Measurements from ENCODE around the gene CDC40. TPM values are rescaled to one million over a fixed set of nuclear protein-coding genes. Genes with fewer than 3 reads are reported as not detected.

CDC40 gene
- total and polyA plus RNA-seq, 9 of the 15 experiments (the other 6 are each of a cell fraction or from before 2014, with no cell fraction given): 9.7 to 26.3 (median 15.7) TPM

DNA sequence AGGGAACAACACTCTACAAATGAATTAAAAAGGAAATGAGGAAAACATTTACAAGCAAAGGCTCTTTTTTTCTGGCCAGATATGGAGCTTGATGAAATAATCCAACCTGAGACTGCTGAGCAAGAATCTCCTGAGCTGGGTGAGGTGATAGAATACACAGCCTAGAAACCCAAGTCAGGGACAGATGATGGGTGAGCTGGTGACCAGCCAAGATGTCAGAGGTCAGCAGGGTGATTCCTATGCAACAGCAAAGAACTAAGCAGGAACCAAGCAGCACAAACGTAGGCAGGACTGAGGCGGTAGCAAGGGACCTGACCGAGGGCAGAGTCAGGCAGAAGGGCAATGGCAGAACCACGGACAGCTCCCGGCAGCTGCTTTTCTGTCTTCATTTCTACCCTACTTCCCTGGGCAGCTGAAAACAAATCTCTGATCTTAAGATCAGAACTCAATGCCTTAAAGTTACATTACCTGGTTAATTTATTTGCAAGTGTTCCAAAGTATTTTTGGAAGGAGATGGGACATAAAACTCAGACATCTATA is 75.1 kb downstream of the CDC40 start:
- POLR2A ChIA-PET: interaction anchor here (1.0 kb wide), 1 partner anchor 11 kb away, joined by 5 read pairs; no protein-coding TSS in a partner anchor
- 0 out of 3 replicates have a peak, but pooled peaks have one; percentile 42 for ATAC-seq
- FAIRE-seq: no peak
- H3K4me3 ChIP-seq: no peak overlapping the region
- 0% methylated on average over 5 of the region's 5 CpGs for WGBS (ENCODE audit: insufficient coverage, low coverage, missing lambda C conversion rate)
- no peaks in the 10 kb centered on the region for H3K27me3 ChIP-seq (ENCODE audit: control insufficient read depth in 2 of 2, insufficient read depth in 2 of 2, low read length in 2 of 2)
- BruUV-seq (replicated peaks): no TSS peak
- no peak overlapping the region for H3K9ac ChIP-seq (ENCODE audit: insufficient read depth in 1 of 2, low read depth in 2 of 2, low read length in 2 of 2)
- TF ChIP-seq EHMT2 (IDR thresholded peaks at IDR 0.05): peak; percentile 92
- TF ChIP-seq NFE2 (IDR thresholded peaks at IDR 0.05; ENCODE audit: low read depth): no peak
- peak; percentile 97 for TF ChIP-seq REST (IDR thresholded peaks at IDR 0.05; ENCODE audit: borderline replicate concordance)
- TF ChIP-seq REST (CRISPR knock-in tag; IDR thresholded peaks at IDR 0.05; ENCODE audit: low read depth): peak; percentile 92
- no peak for TF ChIP-seq ELF2 (CRISPR knock-in tag; IDR thresholded peaks at IDR 0.05)
- no peak for TF ChIP-seq DNMT1 (IDR thresholded peaks at IDR 0.05)
- no peak for TF ChIP-seq SLC30A9 (CRISPR knock-in tag; IDR thresholded peaks at IDR 0.05)
- TF ChIP-seq CBX3 (IDR thresholded peaks at IDR 0.05; ENCODE audit: borderline replicate concordance in 1 of 2, low read length in 2 of 2): no peak
- peak; percentile 82 for TF ChIP-seq MIER1 (IDR thresholded peaks at IDR 0.05; ENCODE audit: low read depth)
- TF ChIP-seq, protein P1, sequence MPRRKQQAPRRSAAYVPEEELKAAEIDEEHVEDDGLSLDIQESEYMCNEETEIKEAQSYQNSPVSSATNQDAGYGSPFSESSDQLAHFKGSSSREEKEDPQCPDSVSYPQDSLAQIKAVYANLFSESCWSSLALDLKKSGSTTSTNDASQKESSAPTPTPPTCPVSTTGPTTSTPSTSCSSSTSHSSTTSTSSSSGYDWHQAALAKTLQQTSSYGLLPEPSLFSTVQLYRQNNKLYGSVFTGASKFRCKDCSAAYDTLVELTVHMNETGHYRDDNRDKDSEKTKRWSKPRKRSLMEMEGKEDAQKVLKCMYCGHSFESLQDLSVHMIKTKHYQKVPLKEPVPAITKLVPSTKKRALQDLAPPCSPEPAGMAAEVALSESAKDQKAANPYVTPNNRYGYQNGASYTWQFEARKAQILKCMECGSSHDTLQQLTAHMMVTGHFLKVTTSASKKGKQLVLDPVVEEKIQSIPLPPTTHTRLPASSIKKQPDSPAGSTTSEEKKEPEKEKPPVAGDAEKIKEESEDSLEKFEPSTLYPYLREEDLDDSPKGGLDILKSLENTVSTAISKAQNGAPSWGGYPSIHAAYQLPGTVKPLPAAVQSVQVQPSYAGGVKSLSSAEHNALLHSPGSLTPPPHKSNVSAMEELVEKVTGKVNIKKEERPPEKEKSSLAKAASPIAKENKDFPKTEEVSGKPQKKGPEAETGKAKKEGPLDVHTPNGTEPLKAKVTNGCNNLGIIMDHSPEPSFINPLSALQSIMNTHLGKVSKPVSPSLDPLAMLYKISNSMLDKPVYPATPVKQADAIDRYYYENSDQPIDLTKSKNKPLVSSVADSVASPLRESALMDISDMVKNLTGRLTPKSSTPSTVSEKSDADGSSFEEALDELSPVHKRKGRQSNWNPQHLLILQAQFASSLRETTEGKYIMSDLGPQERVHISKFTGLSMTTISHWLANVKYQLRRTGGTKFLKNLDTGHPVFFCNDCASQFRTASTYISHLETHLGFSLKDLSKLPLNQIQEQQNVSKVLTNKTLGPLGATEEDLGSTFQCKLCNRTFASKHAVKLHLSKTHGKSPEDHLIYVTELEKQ (CRISPR knock-in tag; IDR thresholded peaks at IDR 0.05): no peak
- H3K27ac ChIP-seq (ENCODE audit: extremely low read depth, low read depth, low read length): no peak overlapping the region
- H2AFZ ChIP-seq (ENCODE audit: low read depth, low read length): no peak overlapping the region
- H4K20me1 ChIP-seq (replicated peaks; ENCODE audit: control insufficient read depth, insufficient read depth, low read length): no peaks in the 10 kb centered on the region
- H3K79me2 ChIP-seq (ENCODE audit: control insufficient read depth, insufficient read depth, low read length): no peaks in the 10 kb centered on the region
- no peaks in the 10 kb centered on the region for H3K36me3 ChIP-seq (ENCODE audit: control insufficient read depth, insufficient read depth, low read length)
- intact Hi-C loops (cut with micrococcal nuclease) (no loop called here), in situ Hi-C loops (cut with MboI) (no loop called here)
- no peak overlapping the region for H3K4me2 ChIP-seq (ENCODE audit: insufficient read depth, low read length)
- peak in 1 of 4 experiments; percentile 16 for DNase-seq (ENCODE audit: extremely low read depth in 1 of 4, low spot score in 3 of 4)
- H3K9me3 ChIP-seq (replicated peaks; ENCODE audit: control insufficient read depth, insufficient read depth, low read depth, low read length): no peaks in the 10 kb centered on the region
- H3K4me1 ChIP-seq (replicated peaks in 1 of 2; ENCODE audit: control insufficient read depth in 2 of 2, insufficient read depth in 2 of 2, low read length in 2 of 2): no peaks in the 10 kb centered on the region
- CTCF ChIA-PET (ENCODE audit: low intra/inter-chr PET ratio): no interaction called here
- H3K9me1 ChIP-seq (ENCODE audit: control insufficient read depth, insufficient read depth, low read length): no peaks in the 10 kb centered on the region
